ENCODE results near the gene RELT.

- TF ChIP-seq CTCF (conservative IDR thresholded peaks at IDR 0.05) (no peak), ZFX (IDR thresholded peaks at IDR 0.05) (no peak)
Measured at GRCh38 chr11:73428227-73428626, 52.0 kb downstream of the RELT start.

Measured in C4-2B (cell line).